H1 (cell line): ENCODE measurements around the gene MAP6. TPM values are rescaled to one million over a fixed set of nuclear protein-coding genes. Genes with fewer than 3 reads are reported as not detected.

Source experiments
- RXRA ChIP-seq: IDR thresholded peaks from 2 replicates; pipeline ENCODE4 v1.6.1; 2011; ENCODE audit warnings: low read depth, mild to moderate bottlenecking, low read length, moderate library complexity; ENCODE audit not compliant: insufficient read depth
- polyA plus RNA-seq, 7 experiments: library from polyadenylated mRNA; depleted of rRNA in 3 of 7; stranded (reverse) in 5 of 7; unstranded in 2 of 7; fragments of >200 nt in 5 of 7; fragments of 200-250 nt in 2 of 7; gene quantifications; 1 replicate in 5 of 7; 2 replicates in 1 of 7; 4 replicates in 1 of 7; pipeline versions ENCODE4 v1.2.1 to v1.2.3, GENCODE V29; 2011 to 2013; ENCODE audit warnings: missing spikeins in 2 of 7, mixed read lengths in 2 of 7
- total RNA-seq: library from RNA; stranded (reverse); fragmentation: NEBNext Ultra II Directional; extraction: Animal tissue kit (Norgen Biotek cat#: 25700); gene quantifications from 2 replicates; pipeline ENCODE4 v1.2.1, GENCODE V29; 2021

The MAP6 gene
- total and polyA plus RNA-seq, 2 of the 8 experiments (the other 6 are each of a cell fraction or from before 2014, with no cell fraction given) = 0.54 to 0.89 TPM

DNA sequence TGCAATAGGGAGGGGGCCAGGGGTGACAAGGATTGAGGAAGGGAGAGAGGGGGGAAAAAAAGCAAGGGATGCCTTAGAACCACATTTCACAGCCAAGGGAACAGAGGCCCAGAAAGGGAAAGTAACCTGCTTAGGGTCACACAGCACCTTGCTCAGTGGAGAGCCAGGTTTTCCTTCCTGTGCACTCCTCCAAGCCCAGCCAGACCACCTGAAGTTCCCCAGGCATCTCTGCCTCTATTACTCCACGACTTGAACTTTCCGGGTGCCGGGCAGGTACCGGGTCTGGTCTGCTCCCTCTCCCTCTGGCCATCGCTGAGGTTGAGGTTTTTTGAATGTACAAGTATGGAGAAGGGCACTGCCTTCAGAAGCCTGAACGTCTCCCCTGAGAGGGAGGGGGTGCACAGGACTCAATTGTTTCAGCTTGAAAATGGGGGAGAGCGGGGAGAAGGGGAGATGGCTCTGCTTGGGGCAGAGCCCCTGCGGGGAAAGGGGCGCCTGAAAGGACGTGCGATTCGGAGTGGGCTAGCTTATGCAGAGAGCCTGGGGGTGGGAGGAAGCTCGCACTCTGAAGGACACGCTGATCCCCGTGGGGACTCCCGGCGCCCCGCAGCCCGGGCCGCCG lies 107.3 kb downstream of the MAP6 start (continued):
- TF ChIP-seq RXRA = no peak
